NCI-H1417 (cell line): ENCODE data around the gene C14orf132.

Source experiments
- DNase-seq, 3 experiments: peaks; one replicate each; lab custom pipeline; 2025; lab: John Stamatoyannopoulos, UW

Gene C14orf132

GRCh38 chr14:96098309-96098998, 59.3 kb downstream of the C14orf132 start:
- DNase-seq = peak; percentile 81 to 92 (median 83)

- DNase-seq = no peak
Observed at GRCh38 chr14:96098999-96099335, 59.8 kb downstream of the C14orf132 start.

DNA sequence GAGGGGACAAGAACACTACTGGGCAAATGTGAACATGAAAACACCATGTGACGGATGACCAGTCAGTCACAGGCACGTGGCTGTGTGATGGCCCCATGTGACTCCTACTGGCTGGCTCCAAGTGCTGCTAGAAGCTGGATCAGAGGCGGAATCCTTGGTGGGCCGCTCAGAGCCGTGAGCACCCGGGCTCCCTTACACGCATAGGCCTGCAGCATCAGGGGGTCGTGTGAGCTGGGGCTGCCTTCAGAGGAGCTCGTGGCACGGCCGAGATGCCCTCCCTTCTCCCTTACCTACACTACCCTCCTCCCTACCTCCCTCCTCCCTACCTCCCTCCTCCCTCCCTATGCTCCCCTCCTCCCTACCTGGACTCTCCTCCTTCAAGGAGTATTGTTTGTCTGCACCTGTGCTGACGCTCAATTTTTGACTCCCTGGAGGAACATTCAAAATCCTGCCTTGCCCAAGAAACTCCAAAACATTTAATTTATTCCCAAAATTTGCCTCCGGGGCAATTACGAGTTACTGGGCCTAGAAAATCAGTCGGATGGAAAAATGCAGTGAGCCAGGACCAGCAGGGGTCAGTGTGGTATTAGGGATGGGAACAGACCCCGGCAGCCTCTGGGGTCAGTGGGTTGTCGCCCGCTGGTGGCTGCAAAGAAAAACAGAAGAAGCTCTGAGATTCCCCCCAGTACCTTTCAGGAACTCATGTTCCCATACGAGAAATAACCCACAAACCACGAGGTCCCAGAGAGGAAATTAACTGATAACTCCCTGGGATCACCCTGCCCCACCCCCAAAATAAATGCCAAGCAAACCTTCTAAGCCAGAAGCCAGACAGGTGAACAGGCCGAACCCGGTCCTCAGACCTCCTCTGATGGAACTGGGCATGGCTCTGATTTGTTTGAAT, 61.3 kb downstream of the C14orf132 start:
- DNase-seq = peak; percentile 68 to 87 (median 69)

GRCh38 chr14:96102081-96102856, 63.1 kb downstream of the C14orf132 start:
- DNase-seq = no peak

GRCh38 chr14:96103075-96103474, 63.9 kb downstream of the C14orf132 start:
- DNase-seq = no peak

GRCh38 chr14:96103560-96104460, 64.6 kb downstream of the C14orf132 start:
- DNase-seq = no peak

DNA sequence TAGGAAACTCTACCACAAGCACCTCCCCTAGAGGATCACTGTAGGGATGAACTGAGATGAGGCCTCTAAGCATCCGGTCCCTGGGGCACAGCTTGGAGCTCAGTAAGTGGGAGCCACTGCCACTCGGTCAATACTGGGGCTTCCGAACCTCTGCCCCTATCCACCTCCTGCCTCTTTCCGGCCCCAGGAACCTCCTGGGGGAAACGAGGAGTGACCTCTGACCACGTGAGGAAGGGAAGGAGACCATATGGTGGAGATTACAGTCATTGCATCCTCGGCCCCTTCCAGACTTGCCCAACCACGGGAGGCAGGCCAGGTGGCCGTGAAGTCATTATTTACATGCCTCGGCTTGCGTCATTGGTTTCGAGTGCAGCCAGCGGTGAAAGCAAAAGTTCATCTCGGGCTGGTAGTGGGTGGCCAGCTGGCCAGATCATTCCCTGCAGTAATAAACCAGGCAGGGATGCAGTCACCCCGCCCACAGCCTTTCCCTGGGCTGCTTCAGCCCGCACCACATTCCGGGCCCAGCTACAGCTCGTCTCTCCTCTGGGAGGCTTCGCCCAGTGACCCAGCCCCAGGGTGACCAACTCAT, 65.4 kb downstream of the C14orf132 start:
- DNase-seq = no peak

DNA sequence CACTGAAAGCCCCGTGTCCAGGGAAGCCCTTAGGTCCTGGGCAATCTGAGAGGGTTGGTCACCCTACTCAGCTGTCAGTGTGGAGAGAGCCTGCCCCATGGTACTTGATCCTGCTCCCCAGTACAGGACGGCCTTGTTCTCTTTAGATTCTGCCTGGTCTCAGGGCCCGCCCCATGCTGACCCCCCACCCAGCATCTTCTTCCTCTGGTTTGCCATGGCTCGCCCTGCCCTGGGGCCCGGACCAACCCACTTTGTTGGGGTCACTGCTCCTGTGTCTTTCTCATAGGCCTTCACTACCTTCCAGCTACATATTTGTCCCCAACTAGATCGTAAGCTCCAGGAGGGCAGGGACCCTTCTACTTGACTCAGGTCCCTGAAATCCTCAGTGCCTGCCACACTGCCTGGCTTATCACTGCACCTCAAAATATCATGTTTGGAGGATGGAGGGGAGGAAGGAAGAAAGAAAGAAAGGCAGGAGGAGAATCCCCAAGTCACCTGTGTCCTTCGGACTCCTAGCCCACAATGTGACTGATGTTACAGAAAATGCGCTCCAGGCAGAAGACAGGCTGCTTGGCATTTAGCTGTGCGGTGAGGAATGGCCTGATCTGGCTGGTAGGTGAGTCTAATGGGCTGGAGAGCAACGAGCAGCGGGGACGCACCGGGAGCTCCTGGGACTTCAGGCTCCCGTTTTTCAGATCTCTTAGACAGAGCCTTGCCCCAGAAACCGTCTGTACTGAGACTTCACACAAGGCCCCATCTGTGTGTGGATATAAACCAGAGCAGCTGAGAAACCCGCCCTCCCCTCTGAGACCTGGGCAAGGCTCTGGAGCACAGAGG, 66.1 kb downstream of the C14orf132 start:
- no peak for DNase-seq

DNA sequence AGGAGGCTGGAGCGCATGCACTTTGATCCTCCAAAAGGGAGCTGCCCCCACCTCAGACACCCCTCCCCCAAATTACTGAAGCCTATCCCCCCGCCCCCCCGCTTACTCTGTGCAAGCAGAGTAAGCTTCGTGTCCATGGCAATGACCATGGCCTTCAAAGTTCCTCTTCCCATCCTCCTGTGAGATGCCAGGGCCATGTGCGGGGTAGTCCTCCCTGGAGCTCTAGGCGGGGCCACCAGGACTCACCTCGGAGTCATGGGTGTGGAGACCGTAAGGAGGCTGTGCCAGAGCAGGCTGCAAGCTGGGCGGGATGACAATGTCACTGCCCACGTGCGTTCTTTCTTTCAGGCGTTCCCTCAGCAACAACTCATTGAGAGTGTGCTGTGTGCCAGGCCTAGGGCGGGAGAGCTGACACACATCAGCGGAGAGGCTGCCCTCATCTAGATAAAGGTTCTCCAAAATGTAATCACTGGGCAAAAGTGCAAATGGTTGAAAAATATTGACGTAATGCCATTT, 66.8 kb downstream of the C14orf132 start:
- DNase-seq = no peak

- no peak for DNase-seq
Observed at GRCh38 chr14:96106891-96107290, 67.7 kb downstream of the C14orf132 start.

- no peak for DNase-seq
Observed at GRCh38 chr14:96108061-96108795, 69.1 kb downstream of the C14orf132 start.

- DNase-seq = no peak
Observed at GRCh38 chr14:96108911-96109310, 69.7 kb downstream of the C14orf132 start.

- DNase-seq = no peak
Observed at GRCh38 chr14:96109596-96110355, 70.6 kb downstream of the C14orf132 start.

- no peak for DNase-seq
Observed at GRCh38 chr14:96112032-96112431, 72.9 kb downstream of the C14orf132 start.

GRCh38 chr14:96114002-96114401, 74.8 kb downstream of the C14orf132 start:
- no peak for DNase-seq

GRCh38 chr14:96117101-96117897, 78.1 kb downstream of the C14orf132 start:
- peak; percentile 73 to 94 (median 87) for DNase-seq

- no peak for DNase-seq
Observed at GRCh38 chr14:96117960-96118359, 78.8 kb downstream of the C14orf132 start.

DNA sequence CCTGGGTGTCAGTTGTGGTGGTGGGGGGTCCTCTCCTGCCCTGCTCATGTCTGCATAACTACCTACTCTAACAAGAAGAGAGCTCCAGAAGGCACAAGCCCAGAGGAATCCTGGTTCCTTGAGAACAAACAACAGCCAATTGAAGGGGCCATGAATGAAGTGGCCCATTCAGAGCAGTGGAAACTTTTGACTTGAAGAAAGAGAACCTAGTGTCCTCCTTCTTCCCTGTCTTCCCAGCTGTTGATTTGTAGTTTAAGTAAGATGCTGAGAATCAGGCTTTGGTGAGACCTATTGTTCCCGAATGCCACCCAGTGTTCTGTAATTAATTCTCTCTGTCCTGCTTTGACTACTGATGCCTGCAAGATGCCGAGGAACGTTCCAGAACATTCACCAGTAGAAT, 79.2 kb downstream of the C14orf132 start:
- no peak for DNase-seq
